Endothelial cell of umbilical vein (primary cell): ENCODE measurements around the gene MAML3. TPM values are rescaled to one million over a fixed set of nuclear protein-coding genes. Genes with fewer than 3 reads are reported as not detected.

Source experiments
- BruUV-seq: library from RNA; stranded (reverse); fragments of 400-500 nt; replicated peaks from 2 replicates; lab custom pipeline; 2021; lab: Mats Ljungman, UMichigan
- CTCF ChIA-PET: fragments of 300-600, 350-600 bp; sonication (Branson Sonifier 250); formaldehyde crosslinking; loops from one replicate; lab custom pipeline; 2021; ENCODE audit warnings: antibody characterized with exemption, inconsistent platforms; lab: Charles Lee
- POLR2A ChIA-PET: fragments of 300-600, 350-600 bp; sonication (Branson Sonifier 250); formaldehyde crosslinking; loops from one replicate; lab custom pipeline; 2021; ENCODE audit warnings: antibody characterized with exemption, inconsistent platforms; lab: Charles Lee
- DNase-seq: peaks from one replicate; pipeline ENCODE4 v3.0.0-alpha.2; 2011; ENCODE audit warnings: low read depth, low spot score
- FAIRE-seq: peaks from 2 replicates; lab custom pipeline; 2011; peaks lifted over from hg19 to GRCh38; lab: Jason Lieb, UNC
- H2AFZ ChIP-seq: 2 replicates; pipeline ENCODE4 v1.6.0; 2012; ENCODE audit warnings: low read depth, low read length, control low read depth, inconsistent platforms
- H3K27ac ChIP-seq: 2 replicates; pipeline ENCODE4 v1.5.1; 2011; ENCODE audit warnings: low read depth, mild to moderate bottlenecking, control low read depth, low read length, moderate library complexity; ENCODE audit not compliant: insufficient read depth
- H3K27me3 ChIP-seq, 2 experiments: 2 replicates each; pipeline versions ENCODE4 v1.6.0 to v1.6.1; 2011; ENCODE audit warnings: low read length in 2 of 2, mixed read lengths in 1 of 2; ENCODE audit not compliant: control insufficient read depth in 2 of 2, insufficient read depth in 2 of 2
- H3K36me3 ChIP-seq, 2 experiments: 2 replicates in 1 of 2; 3 replicates in 1 of 2; pipeline ENCODE4 v1.5.1; 2011; ENCODE audit warnings: low read length in 2 of 2, mild to moderate bottlenecking in 1 of 2, moderate library complexity in 1 of 2; ENCODE audit not compliant: control insufficient read depth in 2 of 2, insufficient read depth in 2 of 2; ENCODE audit errors: extremely low read depth in 1 of 2
- H3K4me1 ChIP-seq: 3 replicates; pipeline ENCODE4 v1.5.1; 2011; ENCODE audit warnings: mild to moderate bottlenecking, low read length; ENCODE audit not compliant: control insufficient read depth, insufficient read depth; ENCODE audit errors: extremely low read depth
- H3K4me2 ChIP-seq: 2 replicates; pipeline ENCODE4 v1.6.1; 2011; ENCODE audit warnings: low read length, control low read depth, mixed read lengths; ENCODE audit not compliant: insufficient read depth
- H3K4me3 ChIP-seq, 3 experiments: fragments of 200-600 bp in 1 of 3; sonication (generic), shearing (Covaris generic) in 1 of 3; replicated peaks in 1 of 3; 2 replicates each; pipeline ENCODE4 v1.5.1; 2011 to 2016; ENCODE audit warnings: control low read depth in 3 of 3, low read length in 3 of 3, mild to moderate bottlenecking in 2 of 3, inconsistent platforms in 1 of 3, low read depth in 1 of 3, moderate library complexity in 1 of 3; ENCODE audit not compliant: insufficient read depth in 1 of 3
- H3K79me2 ChIP-seq: 2 replicates; pipeline ENCODE4 v1.6.0; 2012; ENCODE audit warnings: low read length, inconsistent platforms; ENCODE audit not compliant: control insufficient read depth, insufficient read depth
- H3K9ac ChIP-seq: replicated peaks from 2 replicates; pipeline ENCODE3; 2011; ENCODE audit warnings: low read length, control low read depth; ENCODE audit not compliant: insufficient read depth; ENCODE audit errors: extremely low read depth
- H3K9me1 ChIP-seq: replicated peaks from 3 replicates; pipeline ENCODE4 v1.6.0; 2011; ENCODE audit warnings: mild to moderate bottlenecking, low read length; ENCODE audit not compliant: control insufficient read depth, insufficient read depth; ENCODE audit errors: extremely low read depth
- H3K9me3 ChIP-seq: replicated peaks from 2 replicates; pipeline ENCODE4 v1.5.1; 2012; ENCODE audit warnings: low read length, inconsistent platforms; ENCODE audit not compliant: control insufficient read depth, insufficient read depth
- H4K20me1 ChIP-seq: replicated peaks from 2 replicates; pipeline ENCODE3; 2011; ENCODE audit warnings: mild to moderate bottlenecking, low read length; ENCODE audit not compliant: control insufficient read depth, insufficient read depth; ENCODE audit errors: extremely low read depth
- EZH2 ChIP-seq: IDR thresholded peaks from 2 replicates; pipeline ENCODE4 v1.6.1; 2012; ENCODE audit warnings: borderline replicate concordance, low read depth, mild to moderate bottlenecking, moderate library complexity, low read length, inconsistent platforms; ENCODE audit not compliant: severe bottlenecking
- FOS ChIP-seq: IDR thresholded peaks from 2 replicates; pipeline ENCODE4 v1.6.1; 2011; ENCODE audit warnings: mild to moderate bottlenecking, low read length, moderate library complexity, borderline replicate concordance; ENCODE audit not compliant: insufficient read depth
- GATA2 ChIP-seq: IDR thresholded peaks from 2 replicates; pipeline ENCODE4 v1.7.0; 2011; ENCODE audit warnings: low read depth, mild to moderate bottlenecking, moderate library complexity, mixed read lengths, low read length; ENCODE audit not compliant: insufficient read length, insufficient read depth
- JUN ChIP-seq: IDR thresholded peaks from 2 replicates; pipeline ENCODE4 v1.6.1; 2011; ENCODE audit warnings: borderline replicate concordance, low read depth; ENCODE audit not compliant: insufficient read length, insufficient read depth
- MYC ChIP-seq: IDR thresholded peaks from one replicate; pipeline ENCODE4 v1.6.1; 2011; ENCODE audit warnings: mild to moderate bottlenecking, low read depth, low read length
- POLR2A ChIP-seq: IDR thresholded peaks from 2 replicates; pipeline ENCODE4 v1.6.1; 2012; ENCODE audit warnings: low read depth, mild to moderate bottlenecking, control low read depth, low read length
- POLR2AphosphoS5 ChIP-seq: IDR thresholded peaks from 2 replicates; pipeline ENCODE4 v1.6.1; 2012; ENCODE audit warnings: low read depth, mild to moderate bottlenecking, control low read depth, low read length, moderate library complexity; ENCODE audit not compliant: insufficient read depth
- dilution Hi-C: fragments of 300-500 bp; cut with MboI; formaldehyde crosslinking; loops from one replicate; pipeline ENCODE4 v1.15.0; 2019; ENCODE audit warnings: low sequenced_read_pairs; ENCODE audit not compliant: extremely low pct_ligation_motif_present
- intact Hi-C: fragments of 100-400 bp; cut with micrococcal nuclease; formaldehyde crosslinking; loops from one replicate; pipeline ENCODE4 v1.10.0; 2022
- polyA plus RNA-seq, 4 experiments: library from polyadenylated mRNA; depleted of rRNA in 3 of 4; stranded (reverse) in 3 of 4; unstranded in 1 of 4; fragments of >200 nt; gene quantifications; 2 replicates each; pipeline versions ENCODE4 v1.2.1 to v1.2.3, GENCODE V29; 2011 to 2012; ENCODE audit warnings: missing spikeins in 1 of 4
- total RNA-seq: library from RNA; stranded (reverse); gene quantifications from 2 replicates; pipeline ENCODE4 v1.2.3, GENCODE V29; 2021
- TF ChIP-seq, protein P1 (sequence below), 2 donors: IDR thresholded peaks; 1 replicate in 1 of 2; 2 replicates in 1 of 2; pipeline ENCODE4 v1.5.1; 2011; ENCODE audit warnings: low read length in 2 of 2, mild to moderate bottlenecking in 2 of 2, moderate library complexity in 2 of 2, control low read depth in 1 of 2, inconsistent platforms in 1 of 2, low read depth in 1 of 2; ENCODE audit not compliant: insufficient read depth in 1 of 2; ENCODE audit errors: extremely low read depth in 1 of 2
- TF ChIP-seq, protein P2 (sequence below): IDR thresholded peaks from 2 replicates; pipeline ENCODE4 v1.6.1; 2011; ENCODE audit not compliant: insufficient read depth, insufficient read length

The MAML3 gene
- total and polyA plus RNA-seq, 2 donors (not counting 3 experiments of a cell fraction or from before 2014, with no cell fraction given) = 14.0 to 20.3 TPM

DNA sequence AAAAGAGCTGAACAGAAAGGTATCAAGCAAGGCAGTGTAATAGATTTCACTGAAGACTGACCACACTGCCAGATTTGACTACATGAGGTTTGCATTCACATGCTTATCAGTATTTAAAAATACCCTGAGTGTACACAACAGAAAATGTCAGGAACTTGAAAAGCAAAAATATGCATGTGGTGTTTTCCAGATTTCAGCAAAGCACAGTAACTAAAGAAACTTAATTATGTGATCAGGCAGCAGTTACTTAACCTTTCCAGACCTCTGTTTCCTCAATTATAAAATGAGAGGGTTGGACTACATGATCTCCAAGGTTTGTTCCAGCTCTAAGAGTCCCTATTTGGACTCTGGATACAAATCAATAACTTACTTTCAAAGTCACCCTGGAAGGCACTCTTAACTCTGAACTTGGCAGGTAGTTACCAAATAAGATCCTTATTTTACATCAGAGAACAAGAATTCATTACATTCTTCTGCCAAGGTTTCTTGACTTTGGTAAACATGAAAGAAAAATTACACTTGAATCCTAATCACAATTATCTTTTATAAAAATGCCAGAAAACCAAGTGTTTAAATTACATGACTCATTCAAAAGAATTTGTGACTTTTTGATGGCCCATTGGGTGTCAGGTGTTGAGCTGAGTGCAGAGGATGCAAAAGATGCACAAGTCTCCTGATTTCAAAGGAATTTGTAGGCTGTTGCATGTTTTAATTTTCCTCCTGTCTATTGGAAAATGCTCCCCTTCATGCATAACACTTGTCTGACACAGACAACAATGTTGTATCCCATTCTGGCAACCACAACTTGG, 246.8 kb downstream of the MAML3 start:
- Histone ChIP-seq H3K9me1 (no peaks in the 10 kb centered on the region), H3K4me3 (no peak overlapping the region), H3K9ac (no peak overlapping the region), H3K27me3 (no peaks in the 10 kb centered on the region), H3K4me2 (no peak overlapping the region), H3K79me2 (no peaks in the 10 kb centered on the region), H4K20me1 (no peaks in the 10 kb centered on the region), H3K9me3 (no peaks in the 10 kb centered on the region), H3K36me3 (no peaks in the 10 kb centered on the region), H2AFZ (no peak overlapping the region), H3K4me1 (peaks cover 16% of the 10 kb centered on the region), H3K27ac (no peak overlapping the region)
- dilution Hi-C loops (no loop called here), intact Hi-C loops (no loop called here)
- BruUV-seq = no TSS peak
- DNase-seq = peak; percentile 77
- CTCF ChIA-PET = interaction anchor here (3.0 kb wide), 1 partner anchor 13 kb away, joined by 12 read pairs; no protein-coding TSS in a partner anchor
- no peak for FAIRE-seq
- no peak for TF ChIP-seq MYC
- POLR2A ChIA-PET = no interaction called here

DNA sequence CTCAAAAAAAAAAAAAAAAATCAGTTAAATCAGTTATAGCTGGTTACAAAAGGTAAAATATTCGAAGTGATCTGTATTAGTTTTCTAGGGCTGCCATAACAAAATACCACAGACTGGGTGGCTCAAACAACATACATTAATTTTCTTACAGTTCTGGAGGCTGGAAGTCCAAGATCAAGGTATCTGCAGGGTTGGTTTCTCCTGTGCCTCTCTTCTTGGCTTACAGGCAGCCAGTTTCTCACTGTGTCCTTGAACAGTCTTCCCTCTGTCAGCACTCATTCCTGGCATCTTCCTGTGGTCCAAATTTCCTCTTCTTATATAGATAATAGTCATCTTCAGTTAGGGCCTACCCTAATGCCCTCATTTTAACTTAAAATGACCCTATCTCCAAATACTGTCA, 248.5 kb downstream of the MAML3 start:
- ChIA-PET POLR2A (no interaction called here), CTCF (no interaction called here)
- Histone ChIP-seq H3K9me3 (no peaks in the 10 kb centered on the region), H3K79me2 (no peaks in the 10 kb centered on the region), H3K27ac (no peak overlapping the region), H3K4me3 (no peak overlapping the region), H3K4me1 (peaks cover 30% of the 10 kb centered on the region), H3K9me1 (no peaks in the 10 kb centered on the region), H4K20me1 (no peaks in the 10 kb centered on the region), H2AFZ (no peak overlapping the region), H3K4me2 (no peak overlapping the region), H3K27me3 (no peaks in the 10 kb centered on the region), H3K36me3 (no peaks in the 10 kb centered on the region), H3K9ac (no peak overlapping the region)
- DNase-seq (no peak), FAIRE-seq (no peak)
- dilution Hi-C loops = no loop called here
- intact Hi-C loops = no loop called here
- BruUV-seq = no TSS peak
- TF ChIP-seq MYC (no peak), FOS (no peak), POLR2A (no peak), JUN (no peak), GATA2 (no peak), EZH2 (no peak), POLR2AphosphoS5 (no peak)
- TF ChIP-seq, protein P1, sequence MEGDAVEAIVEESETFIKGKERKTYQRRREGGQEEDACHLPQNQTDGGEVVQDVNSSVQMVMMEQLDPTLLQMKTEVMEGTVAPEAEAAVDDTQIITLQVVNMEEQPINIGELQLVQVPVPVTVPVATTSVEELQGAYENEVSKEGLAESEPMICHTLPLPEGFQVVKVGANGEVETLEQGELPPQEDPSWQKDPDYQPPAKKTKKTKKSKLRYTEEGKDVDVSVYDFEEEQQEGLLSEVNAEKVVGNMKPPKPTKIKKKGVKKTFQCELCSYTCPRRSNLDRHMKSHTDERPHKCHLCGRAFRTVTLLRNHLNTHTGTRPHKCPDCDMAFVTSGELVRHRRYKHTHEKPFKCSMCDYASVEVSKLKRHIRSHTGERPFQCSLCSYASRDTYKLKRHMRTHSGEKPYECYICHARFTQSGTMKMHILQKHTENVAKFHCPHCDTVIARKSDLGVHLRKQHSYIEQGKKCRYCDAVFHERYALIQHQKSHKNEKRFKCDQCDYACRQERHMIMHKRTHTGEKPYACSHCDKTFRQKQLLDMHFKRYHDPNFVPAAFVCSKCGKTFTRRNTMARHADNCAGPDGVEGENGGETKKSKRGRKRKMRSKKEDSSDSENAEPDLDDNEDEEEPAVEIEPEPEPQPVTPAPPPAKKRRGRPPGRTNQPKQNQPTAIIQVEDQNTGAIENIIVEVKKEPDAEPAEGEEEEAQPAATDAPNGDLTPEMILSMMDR (IDR thresholded peaks at IDR 0.05; ENCODE audit: extremely low read depth in 1 of 2, insufficient read depth in 1 of 2, low read depth in 1 of 2, low read length in 2 of 2) = no peak
- TF ChIP-seq, protein P2, sequence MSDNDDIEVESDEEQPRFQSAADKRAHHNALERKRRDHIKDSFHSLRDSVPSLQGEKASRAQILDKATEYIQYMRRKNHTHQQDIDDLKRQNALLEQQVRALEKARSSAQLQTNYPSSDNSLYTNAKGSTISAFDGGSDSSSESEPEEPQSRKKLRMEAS = no peak
